Mesenteric fat pad (tissue), 1 donor: ENCODE results near the gene KDM1A. TPM values are rescaled to one million over a fixed set of nuclear protein-coding genes. Genes with fewer than 3 reads are reported as not detected.
"Not testable (repeated sequence)": the region's sequence is repeated elsewhere in the genome, so short reads cannot be mapped to it uniquely, and the experiment has no call there.

ENCODE experiments used
- DNase-seq: peaks from one replicate; pipeline ENCODE4 v3.0.0-alpha.2; 2020; ENCODE audit warnings: low spot score
- total RNA-seq: library from RNA; stranded (reverse); fragmentation: NEBNext Ultra II Directional; extraction: Animal tissue kit (Norgen Biotek cat#: 25700); gene quantifications from one replicate; pipeline ENCODE4 v1.2.1, GENCODE V29; 2021
- donor health status: DM: yes; HTN: yes; CAD: no.

The KDM1A gene
- total RNA-seq, 1 donor from 2014 or later, result 40.1 TPM

DNA sequence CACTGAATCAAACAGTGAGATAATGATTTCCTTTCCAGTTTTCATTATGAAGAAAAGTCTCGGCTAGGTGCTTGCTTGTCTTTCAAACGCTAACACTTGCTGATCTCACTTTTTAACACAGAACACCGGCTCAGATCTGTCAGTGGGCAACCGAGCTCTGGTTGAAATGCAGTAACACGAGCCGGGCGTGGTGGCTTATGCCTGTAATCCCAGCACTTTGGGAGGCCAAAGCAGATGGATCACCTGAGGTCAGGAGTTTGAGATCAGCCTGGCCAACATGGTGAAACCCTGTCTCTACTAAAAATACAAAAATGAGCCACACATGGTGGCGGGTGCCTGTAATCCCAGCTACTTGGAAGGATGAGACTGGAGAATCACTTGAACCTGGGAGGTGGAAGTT, 9.2 kb upstream of the KDM1A start:
- not testable (repeated sequence) for DNase-seq

GRCh38 chr1:23013657-23014056, 5.6 kb upstream of the KDM1A start:
- DNase-seq, result no peak

DNA sequence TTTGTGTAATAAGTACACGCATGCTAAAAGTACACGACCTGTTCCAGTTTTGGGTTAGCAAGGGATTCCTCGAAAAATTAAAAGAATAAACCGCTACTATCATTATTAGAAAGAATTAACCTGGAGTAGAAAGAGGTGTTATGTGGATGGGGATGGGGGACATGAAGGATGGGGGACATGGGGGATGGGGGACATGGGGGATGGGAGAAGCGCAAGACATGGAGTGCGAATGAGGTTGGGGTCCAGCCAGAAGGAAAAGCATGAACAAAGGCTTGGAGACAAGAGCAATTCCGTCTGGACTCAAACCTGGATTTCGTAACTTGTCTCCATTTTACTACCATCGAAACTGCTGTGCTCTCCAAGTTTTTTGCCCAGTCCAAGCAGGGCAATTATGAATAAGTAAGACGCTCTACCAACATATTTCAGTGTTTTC, 591 bp upstream of the KDM1A start:
- no peak for DNase-seq

GRCh38 chr1:23019863-23020625, 776 bp downstream of the KDM1A start:
- no peak for DNase-seq

GRCh38 chr1:23020706-23021405, 1.6 kb downstream of the KDM1A start:
- DNase-seq, result no peak

DNA sequence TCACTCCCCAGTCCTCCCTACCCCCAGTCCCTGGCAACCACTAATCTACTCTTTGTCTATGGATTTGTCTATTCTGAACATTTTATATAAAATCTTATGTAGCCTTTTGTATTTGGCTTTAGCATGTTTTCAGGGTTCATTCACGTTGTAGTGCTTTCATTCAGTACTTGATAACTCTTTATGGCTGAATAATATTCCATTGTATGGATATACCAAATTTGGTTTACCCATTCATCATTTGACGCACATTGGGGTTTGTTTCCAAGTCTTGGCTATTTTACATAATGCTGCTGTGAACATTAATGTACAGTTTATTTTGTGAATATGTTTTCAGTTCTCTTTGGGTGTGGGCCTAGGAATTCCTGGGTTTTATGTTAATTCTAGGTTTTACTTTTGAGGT, 2.6 kb downstream of the KDM1A start:
- DNase-seq, result no peak

GRCh38 chr1:23023174-23023845, 4.0 kb downstream of the KDM1A start:
- no peak for DNase-seq

GRCh38 chr1:23026568-23026967, 7.3 kb downstream of the KDM1A start:
- no peak for DNase-seq

DNA sequence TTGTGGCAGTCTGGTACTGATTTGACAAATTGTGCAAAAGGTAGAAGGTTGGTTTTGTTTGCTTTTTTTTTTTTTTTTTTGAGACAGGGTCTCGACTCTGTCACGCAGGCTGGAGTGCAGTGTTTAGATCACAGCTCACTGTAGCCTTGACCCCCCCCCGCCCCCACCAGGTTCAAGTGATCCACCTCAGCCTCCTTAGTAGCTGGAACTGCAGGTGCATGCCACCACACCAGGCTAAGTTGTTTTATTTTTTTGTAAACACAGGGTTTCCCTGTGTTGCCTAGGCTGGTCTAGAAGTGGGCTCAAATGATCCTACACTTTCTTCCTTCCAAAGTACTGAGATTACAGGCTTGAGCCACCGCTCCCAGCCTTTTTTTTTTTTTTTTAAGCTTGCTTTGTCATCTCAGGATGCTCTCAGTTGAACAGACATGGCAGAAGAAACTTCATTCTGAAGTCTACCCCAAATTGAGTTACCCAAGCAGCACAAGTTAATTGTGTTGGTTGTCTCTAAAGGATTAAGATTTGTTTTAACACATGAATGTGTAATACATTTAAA, 8.2 kb downstream of the KDM1A start:
- DNase-seq, result no peak

DNA sequence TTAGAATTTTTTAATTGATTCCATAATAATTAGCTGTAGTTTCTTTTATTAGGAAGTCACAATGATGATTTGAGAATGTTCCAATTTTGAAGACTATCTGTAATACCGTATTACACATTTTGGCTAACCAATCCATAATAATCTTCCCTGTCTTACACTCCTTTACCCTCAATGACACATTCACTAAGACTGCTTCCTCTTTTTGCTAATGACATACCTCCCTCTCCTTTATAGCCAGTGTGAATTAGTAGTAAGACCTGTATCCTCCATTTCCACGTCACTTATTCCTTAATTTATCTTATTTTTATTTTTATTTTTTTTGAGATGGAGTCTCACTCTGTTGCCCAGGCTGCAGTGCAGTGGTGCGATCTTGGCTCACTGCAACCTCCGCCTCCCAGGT, 10.1 kb downstream of the KDM1A start:
- no peak for DNase-seq

DNA sequence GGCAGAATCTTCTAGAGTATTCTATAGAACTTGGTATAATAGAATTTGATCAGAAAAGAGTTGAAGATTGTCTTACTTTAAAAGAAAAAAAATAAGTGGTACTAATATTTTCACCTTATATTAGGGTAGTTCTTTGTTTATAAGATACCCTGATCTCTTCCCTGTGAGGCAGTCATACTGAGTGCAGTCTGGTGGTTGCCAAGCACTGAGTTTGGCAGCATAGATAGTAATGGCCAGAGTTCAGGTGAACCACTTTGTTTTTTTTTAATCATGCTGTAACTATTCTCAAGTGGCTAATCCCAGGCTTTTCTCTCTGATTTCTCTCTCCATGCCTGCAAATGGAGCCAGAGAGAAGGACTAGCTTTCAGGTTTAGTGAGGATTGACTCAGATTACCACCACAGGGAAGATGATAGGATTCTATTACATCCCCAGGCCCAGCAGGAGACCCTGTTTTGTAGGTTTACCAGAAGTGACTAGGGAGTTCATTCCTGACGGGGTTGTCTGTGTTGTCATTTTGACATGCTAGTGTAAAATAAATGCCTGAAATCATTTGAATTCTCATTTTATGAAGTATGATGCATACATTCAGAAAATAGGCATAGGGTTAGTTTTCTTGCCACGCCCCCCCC, 16.7 kb downstream of the KDM1A start:
- DNase-seq, result no peak

DNA sequence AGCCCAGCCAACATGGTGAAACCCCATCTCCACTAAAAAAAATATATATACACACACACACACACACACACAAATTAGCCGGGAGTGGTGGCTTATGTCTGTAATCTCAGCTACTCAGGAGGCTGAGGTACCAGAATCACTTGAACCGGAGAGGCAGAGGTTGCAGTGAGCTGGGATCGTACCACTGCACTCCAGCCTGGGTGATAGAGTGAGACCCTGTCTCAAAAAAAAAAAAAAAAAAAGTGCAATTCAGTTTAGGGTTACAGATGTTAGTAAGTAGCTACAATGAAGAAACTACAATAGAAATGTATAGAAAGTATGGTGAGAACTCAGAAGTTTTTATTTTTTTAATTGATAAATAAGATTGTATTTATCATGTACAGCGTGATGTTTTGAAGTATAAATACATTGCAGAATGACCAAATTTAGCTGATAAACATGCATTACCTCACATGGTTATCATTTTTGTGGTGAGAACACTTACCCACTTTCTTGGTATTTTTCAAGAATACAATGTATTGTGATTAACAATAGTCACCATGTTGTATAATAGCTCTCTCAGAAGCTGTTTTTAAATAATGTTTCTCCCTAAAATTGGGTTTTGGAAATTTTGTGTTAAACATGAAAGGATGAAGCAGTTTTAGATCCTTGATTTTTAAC, 17.9 kb downstream of the KDM1A start:
- DNase-seq, result no peak

DNA sequence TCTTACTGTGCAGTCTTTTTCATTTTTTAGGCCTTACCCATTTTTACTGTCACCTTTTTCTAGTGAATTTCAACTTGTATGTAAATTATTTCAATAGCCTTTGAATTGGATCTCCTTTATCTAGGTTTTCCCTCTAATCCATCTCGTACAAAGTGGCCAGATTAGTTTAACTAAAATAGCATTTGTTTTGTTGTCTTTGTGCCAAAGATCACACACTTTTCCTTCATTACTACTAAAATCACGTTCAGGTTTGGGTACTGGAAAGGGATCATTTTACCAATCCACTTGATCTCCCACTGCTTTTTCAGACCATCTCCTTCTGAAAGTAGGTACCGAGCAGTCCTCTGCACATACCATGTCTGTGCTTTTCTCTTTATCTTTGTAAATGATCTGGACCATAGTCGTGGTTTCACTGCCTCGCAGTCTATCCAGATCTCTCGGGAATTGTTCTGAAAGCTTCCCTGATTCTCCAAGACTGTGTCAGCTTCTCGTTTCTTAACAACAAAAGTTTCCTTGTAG, 20.1 kb downstream of the KDM1A start:
- no peak for DNase-seq

GRCh38 chr1:23040509-23040908, 21.2 kb downstream of the KDM1A start:
- DNase-seq, result no peak

- no peak for DNase-seq
These were observed 24.8 kb downstream of the KDM1A start for GRCh38 chr1:23044035-23044434.

GRCh38 chr1:23050201-23050600, 30.9 kb downstream of the KDM1A start:
- DNase-seq, result no peak

DNA sequence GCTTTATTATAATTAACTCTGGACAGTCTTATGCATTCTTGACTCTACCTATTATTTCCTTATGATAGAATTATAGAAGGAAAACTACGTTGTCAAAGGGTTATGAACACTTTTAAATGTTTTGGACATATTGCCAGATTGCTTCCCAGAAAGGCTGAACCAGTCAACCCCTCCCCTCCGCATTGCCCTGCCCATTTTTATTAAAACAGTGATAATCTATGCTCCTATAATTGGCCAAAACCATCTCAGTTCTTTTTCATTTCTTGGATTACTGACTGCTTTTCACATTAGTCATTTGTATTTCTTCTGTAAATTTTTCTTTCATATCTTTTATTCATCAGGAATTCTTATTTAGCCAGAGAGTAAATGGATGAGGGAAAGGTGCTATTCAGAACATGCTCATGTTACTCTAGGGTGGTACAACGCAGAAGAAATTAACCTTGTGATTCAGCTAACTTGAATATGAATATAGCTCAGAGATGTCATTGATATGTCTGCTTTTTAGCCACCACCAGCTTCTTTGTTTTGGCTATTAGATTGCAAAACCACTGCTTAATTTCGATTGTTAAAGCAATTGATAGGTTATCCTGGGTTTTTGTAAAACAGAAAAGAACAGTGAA, 32.1 kb downstream of the KDM1A start:
- DNase-seq, result no peak

DNA sequence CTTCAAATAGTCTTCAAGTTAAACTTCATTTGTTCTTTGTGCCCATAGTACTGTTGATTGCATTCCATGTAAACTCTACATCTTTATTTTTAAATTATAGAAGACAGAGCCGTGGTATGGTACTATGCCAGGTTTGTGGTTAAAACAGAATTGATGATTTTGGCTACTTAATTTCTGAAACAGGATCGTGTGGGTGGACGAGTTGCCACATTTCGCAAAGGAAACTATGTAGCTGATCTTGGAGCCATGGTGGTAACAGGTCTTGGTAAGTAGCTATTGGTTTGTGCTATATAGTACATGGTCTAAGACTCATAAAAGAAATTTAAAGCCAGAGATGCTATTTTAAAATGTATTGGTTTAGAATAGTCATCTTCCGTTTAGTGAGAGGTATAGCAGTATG, 38.0 kb downstream of the KDM1A start:
- no peak for DNase-seq

DNA sequence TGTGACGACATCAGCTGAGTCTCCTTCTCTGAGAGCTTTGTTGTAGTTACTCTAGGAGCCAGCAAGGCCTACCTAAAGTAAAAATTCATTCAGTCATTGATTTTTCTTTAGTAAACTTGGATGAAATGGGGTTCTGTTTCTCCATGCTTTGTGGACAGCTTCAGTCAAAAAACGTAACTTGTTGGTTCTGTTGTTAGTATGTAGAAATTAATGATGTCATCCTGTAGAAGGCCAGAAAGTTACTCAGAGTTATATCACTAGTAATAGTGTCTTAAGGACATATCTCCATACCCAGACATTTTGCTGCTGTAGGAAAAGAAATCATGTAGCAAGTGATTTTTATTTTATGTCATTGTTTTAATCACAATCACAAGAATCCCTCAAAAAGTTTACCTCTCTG, 43.0 kb downstream of the KDM1A start:
- no peak for DNase-seq

DNA sequence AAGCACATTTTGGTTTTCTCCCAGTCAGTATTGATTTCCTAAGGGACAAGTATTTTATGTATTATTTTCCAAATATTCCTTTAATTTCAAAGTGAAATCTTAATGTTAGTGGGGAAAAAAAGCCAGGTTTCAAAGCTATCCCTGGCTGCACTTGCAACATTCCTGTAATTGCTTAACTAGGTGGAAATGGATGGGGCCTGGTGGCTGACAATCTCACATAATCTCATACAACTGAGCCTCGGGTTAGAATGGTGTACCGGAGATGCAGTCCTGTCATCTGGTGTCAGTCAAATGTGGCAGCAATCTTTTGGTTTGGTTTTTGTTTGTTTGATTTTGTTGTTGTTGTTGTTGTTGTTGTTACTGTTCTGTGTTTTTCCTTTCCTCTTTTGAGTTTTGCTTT, 46.1 kb downstream of the KDM1A start:
- no peak for DNase-seq
